ENCODE measurements around the gene EIPR1. TPM values are rescaled to one million over a fixed set of nuclear protein-coding genes. Genes with fewer than 3 reads are reported as not detected.

EIPR1 gene
- total and polyA plus RNA-seq, 2 donors (not counting 3 experiments of a cell fraction or from before 2014, with no cell fraction given) = 30.8 to 57.3 TPM

DNA sequence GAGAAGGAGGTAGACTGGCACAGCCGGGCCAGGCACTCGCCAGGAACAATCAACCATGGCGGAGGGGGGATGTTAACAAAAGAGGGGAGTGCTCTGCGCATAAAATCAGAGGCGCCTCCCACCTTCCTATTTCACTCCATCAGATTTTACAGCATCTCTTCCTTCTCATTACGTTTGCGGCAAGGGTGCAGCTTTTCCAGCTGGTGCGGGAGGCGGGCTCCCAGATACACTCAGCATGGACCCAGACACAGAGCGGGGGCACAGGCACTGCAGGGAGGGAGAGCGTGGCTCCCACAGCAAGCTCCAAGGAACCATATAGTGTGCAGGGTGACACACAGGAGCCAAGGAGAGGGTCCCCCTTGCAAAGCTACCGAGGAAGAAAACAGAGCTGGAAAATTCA, 176.3 kb downstream of the EIPR1 start:
- FAIRE-seq (no peak), DNase-seq (ENCODE audit: low read depth, low spot score) (no peak)
- no peaks in the 10 kb centered on the region for H4K20me1 ChIP-seq (replicated peaks; ENCODE audit: control insufficient read depth, extremely low read depth, insufficient read depth, low read length)
- BruUV-seq (replicated peaks) = no TSS peak
- no peak for TF ChIP-seq JUN (IDR thresholded peaks at IDR 0.05; ENCODE audit: borderline replicate concordance, insufficient read depth, insufficient read length, low read depth)
- no peak for TF ChIP-seq MYC (IDR thresholded peaks at IDR 0.05; ENCODE audit: low read depth, low read length)
- no peak for TF ChIP-seq FOS (IDR thresholded peaks at IDR 0.05; ENCODE audit: borderline replicate concordance, insufficient read depth, low read length)
- TF ChIP-seq POLR2AphosphoS5 (IDR thresholded peaks at IDR 0.05; ENCODE audit: insufficient read depth, low read depth, low read length) = no peak
- TF ChIP-seq, protein P1, sequence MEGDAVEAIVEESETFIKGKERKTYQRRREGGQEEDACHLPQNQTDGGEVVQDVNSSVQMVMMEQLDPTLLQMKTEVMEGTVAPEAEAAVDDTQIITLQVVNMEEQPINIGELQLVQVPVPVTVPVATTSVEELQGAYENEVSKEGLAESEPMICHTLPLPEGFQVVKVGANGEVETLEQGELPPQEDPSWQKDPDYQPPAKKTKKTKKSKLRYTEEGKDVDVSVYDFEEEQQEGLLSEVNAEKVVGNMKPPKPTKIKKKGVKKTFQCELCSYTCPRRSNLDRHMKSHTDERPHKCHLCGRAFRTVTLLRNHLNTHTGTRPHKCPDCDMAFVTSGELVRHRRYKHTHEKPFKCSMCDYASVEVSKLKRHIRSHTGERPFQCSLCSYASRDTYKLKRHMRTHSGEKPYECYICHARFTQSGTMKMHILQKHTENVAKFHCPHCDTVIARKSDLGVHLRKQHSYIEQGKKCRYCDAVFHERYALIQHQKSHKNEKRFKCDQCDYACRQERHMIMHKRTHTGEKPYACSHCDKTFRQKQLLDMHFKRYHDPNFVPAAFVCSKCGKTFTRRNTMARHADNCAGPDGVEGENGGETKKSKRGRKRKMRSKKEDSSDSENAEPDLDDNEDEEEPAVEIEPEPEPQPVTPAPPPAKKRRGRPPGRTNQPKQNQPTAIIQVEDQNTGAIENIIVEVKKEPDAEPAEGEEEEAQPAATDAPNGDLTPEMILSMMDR (IDR thresholded peaks at IDR 0.05; ENCODE audit: extremely low read depth in 1 of 2, insufficient read depth in 1 of 2, low read depth in 1 of 2, low read length in 2 of 2) = no peak
- no peak for TF ChIP-seq GATA2 (IDR thresholded peaks at IDR 0.05; ENCODE audit: insufficient read depth, insufficient read length, low read depth, low read length)
- TF ChIP-seq EZH2 (IDR thresholded peaks at IDR 0.05; ENCODE audit: borderline replicate concordance, low read depth, low read length, severe bottlenecking) = no peak
- TF ChIP-seq, protein P2, sequence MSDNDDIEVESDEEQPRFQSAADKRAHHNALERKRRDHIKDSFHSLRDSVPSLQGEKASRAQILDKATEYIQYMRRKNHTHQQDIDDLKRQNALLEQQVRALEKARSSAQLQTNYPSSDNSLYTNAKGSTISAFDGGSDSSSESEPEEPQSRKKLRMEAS (IDR thresholded peaks at IDR 0.05; ENCODE audit: insufficient read depth, insufficient read length) = no peak
- no peak for TF ChIP-seq POLR2A (IDR thresholded peaks at IDR 0.05; ENCODE audit: low read depth, low read length)
- H3K4me3 ChIP-seq (replicated peaks in 1 of 3; ENCODE audit: insufficient read depth in 1 of 3, low read depth in 1 of 3, low read length in 3 of 3) = no peak overlapping the region
- H3K27ac ChIP-seq (ENCODE audit: insufficient read depth, low read depth, low read length) = no peak overlapping the region
- no peaks in the 10 kb centered on the region for H3K36me3 ChIP-seq (ENCODE audit: control insufficient read depth in 2 of 2, extremely low read depth in 1 of 2, insufficient read depth in 2 of 2, low read length in 2 of 2)
- ChIA-PET POLR2A (no interaction called here), CTCF (no interaction called here)
- no peaks in the 10 kb centered on the region for H3K27me3 ChIP-seq (ENCODE audit: control insufficient read depth in 2 of 2, insufficient read depth in 2 of 2, low read length in 2 of 2)
- H3K4me1 ChIP-seq (ENCODE audit: control insufficient read depth, extremely low read depth, insufficient read depth, low read length) = no peaks in the 10 kb centered on the region
- H3K79me2 ChIP-seq (ENCODE audit: control insufficient read depth, insufficient read depth, low read length) = no peaks in the 10 kb centered on the region
- intact Hi-C loops (cut with micrococcal nuclease) = no loop called here
- H3K9ac ChIP-seq (replicated peaks; ENCODE audit: extremely low read depth, insufficient read depth, low read length) = no peak overlapping the region
- H3K9me3 ChIP-seq (replicated peaks; ENCODE audit: control insufficient read depth, insufficient read depth, low read length) = no peaks in the 10 kb centered on the region
- no peak overlapping the region for H3K4me2 ChIP-seq (ENCODE audit: insufficient read depth, low read length)
- dilution Hi-C loops (cut with MboI; ENCODE audit: extremely low pct_ligation_motif_present, low sequenced_read_pairs) = no loop called here
- H3K9me1 ChIP-seq (replicated peaks; ENCODE audit: control insufficient read depth, extremely low read depth, insufficient read depth, low read length) = no peaks in the 10 kb centered on the region
- no peak overlapping the region for H2AFZ ChIP-seq (ENCODE audit: low read depth, low read length)
